LNCAP (cell line): ENCODE results near the gene JPT2.

Experiments used
- TF ChIP-seq, protein P1 (sequence below): fragments of 450-650 bp; IDR thresholded peaks from 2 replicates; pipeline ENCODE4 v1.5.1; 2017; ENCODE audit warnings: mild to moderate bottlenecking

JPT2 gene, protein sequence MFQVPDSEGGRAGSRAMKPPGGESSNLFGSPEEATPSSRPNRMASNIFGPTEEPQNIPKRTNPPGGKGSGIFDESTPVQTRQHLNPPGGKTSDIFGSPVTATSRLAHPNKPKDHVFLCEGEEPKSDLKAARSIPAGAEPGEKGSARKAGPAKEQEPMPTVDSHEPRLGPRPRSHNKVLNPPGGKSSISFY

GRCh38 chr16:1677942-1678499 lies at the start of gene JPT2:
JPT2 (plus strand) TSS chr16:1678279; CDS start chr16:1678313, 34 bp downstream.
- TF ChIP-seq, protein P1, sequence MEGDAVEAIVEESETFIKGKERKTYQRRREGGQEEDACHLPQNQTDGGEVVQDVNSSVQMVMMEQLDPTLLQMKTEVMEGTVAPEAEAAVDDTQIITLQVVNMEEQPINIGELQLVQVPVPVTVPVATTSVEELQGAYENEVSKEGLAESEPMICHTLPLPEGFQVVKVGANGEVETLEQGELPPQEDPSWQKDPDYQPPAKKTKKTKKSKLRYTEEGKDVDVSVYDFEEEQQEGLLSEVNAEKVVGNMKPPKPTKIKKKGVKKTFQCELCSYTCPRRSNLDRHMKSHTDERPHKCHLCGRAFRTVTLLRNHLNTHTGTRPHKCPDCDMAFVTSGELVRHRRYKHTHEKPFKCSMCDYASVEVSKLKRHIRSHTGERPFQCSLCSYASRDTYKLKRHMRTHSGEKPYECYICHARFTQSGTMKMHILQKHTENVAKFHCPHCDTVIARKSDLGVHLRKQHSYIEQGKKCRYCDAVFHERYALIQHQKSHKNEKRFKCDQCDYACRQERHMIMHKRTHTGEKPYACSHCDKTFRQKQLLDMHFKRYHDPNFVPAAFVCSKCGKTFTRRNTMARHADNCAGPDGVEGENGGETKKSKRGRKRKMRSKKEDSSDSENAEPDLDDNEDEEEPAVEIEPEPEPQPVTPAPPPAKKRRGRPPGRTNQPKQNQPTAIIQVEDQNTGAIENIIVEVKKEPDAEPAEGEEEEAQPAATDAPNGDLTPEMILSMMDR: no peak

DNA sequence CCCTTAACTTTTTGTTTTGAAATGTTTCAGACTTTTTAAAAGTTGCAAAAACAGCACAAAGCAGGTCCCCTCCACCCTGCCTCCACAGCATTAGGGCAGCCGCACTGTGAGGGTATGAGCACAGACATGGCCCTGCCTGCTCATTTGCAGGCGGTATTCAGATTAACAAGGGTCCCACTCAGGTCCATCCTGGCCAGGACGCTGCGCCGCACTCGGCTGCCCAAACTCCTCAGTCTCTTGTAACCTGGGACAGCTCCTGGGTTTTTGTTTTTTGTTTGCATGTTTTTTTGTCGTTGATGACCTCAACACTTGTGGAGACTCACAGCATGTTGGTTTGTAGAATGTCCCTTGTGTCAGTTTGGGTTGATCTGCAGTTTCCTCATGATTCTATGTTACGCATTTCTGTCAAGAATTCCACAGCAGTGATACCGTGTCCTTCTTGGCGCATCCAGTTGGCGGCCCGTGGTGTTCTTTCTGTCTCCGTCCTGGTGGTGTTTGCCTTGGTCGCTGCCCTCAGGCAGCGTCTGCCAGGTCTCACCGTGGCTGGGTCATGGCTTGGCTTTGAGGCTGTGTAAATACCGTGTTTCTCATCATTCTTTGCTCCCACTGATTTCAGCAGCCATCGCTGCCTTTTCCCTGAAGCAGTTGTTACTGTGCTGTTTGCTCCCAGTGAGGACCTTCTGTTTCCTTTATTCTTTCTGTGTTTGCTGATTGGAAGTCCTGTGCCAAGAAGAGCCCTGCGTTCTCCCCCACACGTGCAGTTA lies 47.4 kb upstream of the JPT2 start:
- TF ChIP-seq, protein P1: no peak

- TF ChIP-seq, protein P1: no peak
Observed at GRCh38 chr16:1631230-1631629, 46.8 kb upstream of the JPT2 start.

- TF ChIP-seq, protein P1: no peak
Observed at GRCh38 chr16:1631931-1632637, 46.0 kb upstream of the JPT2 start.

DNA sequence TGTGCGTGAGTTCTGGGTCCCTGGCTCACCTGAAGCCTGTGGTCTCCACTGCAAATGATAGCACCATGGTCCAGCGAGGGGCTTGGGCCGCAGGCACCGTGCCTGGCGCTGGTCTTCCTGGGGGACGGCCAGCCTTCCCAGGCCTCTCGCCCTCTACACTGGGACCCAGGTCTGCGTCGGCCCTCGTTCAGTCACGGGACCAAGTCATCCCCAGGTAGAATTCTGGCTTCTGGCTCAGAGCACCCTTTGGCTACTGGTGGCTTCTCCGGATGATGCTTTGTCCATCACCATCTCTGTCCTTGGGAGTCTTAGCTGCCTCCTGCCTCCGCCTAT lies 45.5 kb upstream of the JPT2 start:
- TF ChIP-seq, protein P1: no peak

DNA sequence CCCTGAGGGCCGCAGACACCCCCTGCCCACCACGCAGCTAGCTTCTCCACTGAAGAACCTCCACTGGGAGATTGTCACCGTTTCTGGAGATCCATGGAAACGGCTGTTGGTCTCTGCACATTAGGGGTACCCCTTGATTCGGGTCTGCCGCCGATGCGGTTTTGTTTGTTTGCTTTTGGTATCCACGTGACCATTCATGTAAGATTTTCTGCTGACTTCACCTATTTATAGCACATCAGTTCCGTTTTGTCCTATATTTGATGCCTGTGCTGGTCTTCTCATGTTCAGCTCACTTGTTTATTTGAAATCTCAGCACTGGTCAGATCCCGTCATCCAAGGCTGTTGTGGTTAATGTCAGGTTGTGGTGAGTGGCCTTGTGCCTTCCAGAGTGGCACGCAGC lies 44.8 kb upstream of the JPT2 start:
- TF ChIP-seq, protein P1: no peak

- TF ChIP-seq, protein P1: no peak
Observed at GRCh38 chr16:1634541-1634940, 43.5 kb upstream of the JPT2 start.
